DOHH2 (cell line): ENCODE data around the gene RECQL5.

Source experiments
- H3F3A ChIP-seq: fragments of 200-600 bp; sonication (generic), shearing (Covaris generic); 2 replicates; pipeline ENCODE4 v1.6.0; 2016; ENCODE audit warnings: antibody characterized with exemption, mild to moderate bottlenecking; ENCODE audit not compliant: control insufficient read depth, insufficient read depth
- H3K27ac ChIP-seq: fragments of 200-600 bp; sonication (generic); 2 replicates; pipeline ENCODE4 v1.5.1; 2014; ENCODE audit warnings: low read depth, mild to moderate bottlenecking, low read length, moderate library complexity
- H3K27me3 ChIP-seq: fragments of 200-600 bp; sonication (generic); 2 replicates; pipeline ENCODE4 v1.6.1; 2014; ENCODE audit warnings: mild to moderate bottlenecking, low read length, mixed read lengths; ENCODE audit not compliant: control insufficient read depth
- H3K36me3 ChIP-seq: fragments of 200-600 bp; sonication (generic); 2 replicates; pipeline ENCODE4 v1.6.1; 2014; ENCODE audit warnings: mild to moderate bottlenecking, low read length, moderate library complexity, mixed read lengths; ENCODE audit not compliant: control insufficient read depth
- H3K4me1 ChIP-seq: fragments of 200-600 bp; sonication (generic); 2 replicates; pipeline ENCODE4 v1.6.1; 2014; ENCODE audit warnings: mild to moderate bottlenecking, low read length, mixed read lengths; ENCODE audit not compliant: control insufficient read depth
- H3K4me2 ChIP-seq: fragments of 200-600 bp; sonication (generic); 2 replicates; pipeline ENCODE4 v1.6.0; 2014; ENCODE audit warnings: mild to moderate bottlenecking, low read length, moderate library complexity
- H3K4me3 ChIP-seq: fragments of 200-600 bp; sonication (generic); 2 replicates; pipeline ENCODE4 v1.5.1; 2014; ENCODE audit warnings: mild to moderate bottlenecking, low read length, mixed read lengths
- H3K79me2 ChIP-seq: fragments of 200-600 bp; sonication (generic); 2 replicates; pipeline ENCODE4 v1.6.1; 2014; ENCODE audit warnings: mild to moderate bottlenecking, low read length, mixed read lengths; ENCODE audit not compliant: control insufficient read depth
- H3K9me2 ChIP-seq: fragments of 200-600 bp; sonication (generic); replicated peaks from 2 replicates; pipeline ENCODE4 v1.6.1; 2014; ENCODE audit warnings: mild to moderate bottlenecking, low read length, mixed read lengths; ENCODE audit not compliant: control insufficient read depth
- H3K9me3 ChIP-seq: fragments of 200-600 bp; sonication (generic); 2 replicates; pipeline ENCODE4 v1.6.1; 2014; ENCODE audit warnings: antibody characterized with exemption, low read length, mixed read lengths; ENCODE audit not compliant: control insufficient read depth, insufficient read depth
- H4K20me1 ChIP-seq: fragments of 200-600 bp; sonication (generic); 2 replicates; pipeline ENCODE4 v1.6.0; 2014; ENCODE audit warnings: low read depth, mild to moderate bottlenecking, antibody characterized with exemption, low read length, moderate library complexity; ENCODE audit not compliant: control insufficient read depth, insufficient read depth
- CTCF ChIP-seq: fragments of 200-600 bp; sonication (generic); IDR thresholded peaks from one replicate; pipeline ENCODE4 v1.5.1; 2014; ENCODE audit warnings: antibody characterized with exemption, mild to moderate bottlenecking, low read depth, low read length; ENCODE audit not compliant: poor library complexity, severe bottlenecking
- EZH2phosphoT487 ChIP-seq: fragments of 200-600 bp; sonication (generic); IDR thresholded peaks from 2 replicates; pipeline ENCODE4 v1.6.1; 2017; ENCODE audit warnings: borderline replicate concordance, mild to moderate bottlenecking, antibody characterized with exemption, low read length, moderate library complexity, mixed read lengths

The RECQL5 gene

GRCh38 chr17:75645889-75646637 lies 20.9 kb downstream of the RECQL5 start:
- Histone ChIP-seq H4K20me1 (0 out of 2 replicates have a peak, but pooled peaks cover 2% of the 10 kb centered on the region), H3K27me3 (no peaks in the 10 kb centered on the region), H3K4me3 (no peak overlapping the region), H3K27ac (no peak overlapping the region), H3K9me2 (no peaks in the 10 kb centered on the region), H3K79me2 (peaks cover 19% of the 10 kb centered on the region), H3F3A (no peaks in the 10 kb centered on the region), H3K36me3 (peaks cover 80% of the 10 kb centered on the region), H3K4me1 (no peaks in the 10 kb centered on the region), H3K9me3 (no peaks in the 10 kb centered on the region), H3K4me2 (no peak overlapping the region)
- TF ChIP-seq CTCF: no peak
- no peak for TF ChIP-seq EZH2phosphoT487

GRCh38 chr17:75645501-75645888 lies 21.5 kb downstream of the RECQL5 start:
- Histone ChIP-seq H3K36me3 (peaks cover 79% of the 10 kb centered on the region), H3K4me2 (no peak overlapping the region)

GRCh38 chr17:75643643-75644017 lies 23.3 kb downstream of the RECQL5 start:
- no peaks in the 10 kb centered on the region for H3F3A ChIP-seq
- no peak overlapping the region for H3K4me2 ChIP-seq
- H3K27ac ChIP-seq: no peak overlapping the region
- TF ChIP-seq CTCF: no peak
- TF ChIP-seq EZH2phosphoT487: no peak
- peaks cover 63% of the 10 kb centered on the region for H3K36me3 ChIP-seq
- no peak overlapping the region for H3K4me3 ChIP-seq
- no peaks in the 10 kb centered on the region for H3K9me2 ChIP-seq
- no peaks in the 10 kb centered on the region for H3K4me1 ChIP-seq
- peaks cover 8% of the 10 kb centered on the region for H3K79me2 ChIP-seq
- no peaks in the 10 kb centered on the region for H3K27me3 ChIP-seq
- no peaks in the 10 kb centered on the region for H3K9me3 ChIP-seq
- 0 out of 2 replicates have a peak, but pooled peaks cover 2% of the 10 kb centered on the region for H4K20me1 ChIP-seq

More at GRCh38 chr17:75645501-75645888, 21.5 kb downstream of the RECQL5 start:
- Histone ChIP-seq H3K4me3 (no peak overlapping the region), H3K27ac (no peak overlapping the region), H3K4me1 (no peaks in the 10 kb centered on the region), H3K79me2 (peaks cover 19% of the 10 kb centered on the region), H3K9me2 (no peaks in the 10 kb centered on the region), H4K20me1 (0 out of 2 replicates have a peak, but pooled peaks cover 2% of the 10 kb centered on the region), H3F3A (no peaks in the 10 kb centered on the region), H3K27me3 (no peaks in the 10 kb centered on the region), H3K9me3 (no peaks in the 10 kb centered on the region)
- no peak for TF ChIP-seq EZH2phosphoT487
